Pulmonary artery endothelial cell (primary cell): ENCODE data around the gene NELL1. TPM values are rescaled to one million over a fixed set of nuclear protein-coding genes. Genes with fewer than 3 reads are reported as not detected.

Experiments
- DNase-seq: peaks from one replicate; pipeline ENCODE4 v3.0.0-alpha.2; 2011; ENCODE audit warnings: low read depth, low spot score
- total RNA-seq: library from RNA; depleted of rRNA; stranded (reverse); fragments of >200 nt; gene quantifications from 2 replicates; pipeline ENCODE4 v1.2.3, GENCODE V29; 2014

NELL1 gene
- total RNA-seq, 1 donor from 2014 or later = not detected

GRCh38 chr11:21410513-21410912, 741.1 kb downstream of the NELL1 start:
- DNase-seq = no peak

- DNase-seq = no peak
Observed at GRCh38 chr11:21411104-21411503, 741.7 kb downstream of the NELL1 start.

GRCh38 chr11:21411597-21411996, 742.2 kb downstream of the NELL1 start:
- DNase-seq = no peak

GRCh38 chr11:21412652-21413383, 743.4 kb downstream of the NELL1 start:
- DNase-seq = no peak

GRCh38 chr11:21414953-21415352, 745.6 kb downstream of the NELL1 start:
- DNase-seq = no peak

GRCh38 chr11:21415606-21416005, 746.2 kb downstream of the NELL1 start:
- DNase-seq = no peak

- DNase-seq = no peak
Observed at GRCh38 chr11:21421711-21422329, 752.4 kb downstream of the NELL1 start.

GRCh38 chr11:21426931-21427330, 757.5 kb downstream of the NELL1 start:
- no peak for DNase-seq

- no peak for DNase-seq
Observed at GRCh38 chr11:21427726-21428125, 758.3 kb downstream of the NELL1 start.

- no peak for DNase-seq
Observed at GRCh38 chr11:21428796-21429195, 759.4 kb downstream of the NELL1 start.

- DNase-seq = no peak
Observed at GRCh38 chr11:21429401-21429800, 760.0 kb downstream of the NELL1 start.

GRCh38 chr11:21430537-21430936, 761.2 kb downstream of the NELL1 start:
- DNase-seq = no peak

GRCh38 chr11:21446939-21447590, 777.7 kb downstream of the NELL1 start:
- no peak for DNase-seq

GRCh38 chr11:21447871-21448270, 778.5 kb downstream of the NELL1 start:
- no peak for DNase-seq

- DNase-seq = no peak
Observed at GRCh38 chr11:21456186-21456585, 786.8 kb downstream of the NELL1 start.

GRCh38 chr11:21460082-21460481, 790.7 kb downstream of the NELL1 start:
- no peak for DNase-seq

GRCh38 chr11:21461701-21462100, 792.3 kb downstream of the NELL1 start:
- no peak for DNase-seq

- no peak for DNase-seq
Observed at GRCh38 chr11:21464601-21465193, 795.3 kb downstream of the NELL1 start.

GRCh38 chr11:21465203-21465602, 795.8 kb downstream of the NELL1 start:
- no peak for DNase-seq

GRCh38 chr11:21465920-21466319, 796.5 kb downstream of the NELL1 start:
- no peak for DNase-seq

GRCh38 chr11:21470521-21470920, 801.1 kb downstream of the NELL1 start:
- no peak for DNase-seq

- no peak for DNase-seq
Observed at GRCh38 chr11:21472261-21472660, 802.9 kb downstream of the NELL1 start.
